HG02571 (cell line): ENCODE measurements around the gene TPSB2.

Source experiments
- ATAC-seq: cut with Tn5 transposase; IDR thresholded peaks from one replicate; pipeline ENCODE4 v1.9.1; 2021; ENCODE audit warnings: mild to moderate bottlenecking, moderate library complexity; ENCODE audit not compliant: unreplicated experiment

The TPSB2 gene

DNA sequence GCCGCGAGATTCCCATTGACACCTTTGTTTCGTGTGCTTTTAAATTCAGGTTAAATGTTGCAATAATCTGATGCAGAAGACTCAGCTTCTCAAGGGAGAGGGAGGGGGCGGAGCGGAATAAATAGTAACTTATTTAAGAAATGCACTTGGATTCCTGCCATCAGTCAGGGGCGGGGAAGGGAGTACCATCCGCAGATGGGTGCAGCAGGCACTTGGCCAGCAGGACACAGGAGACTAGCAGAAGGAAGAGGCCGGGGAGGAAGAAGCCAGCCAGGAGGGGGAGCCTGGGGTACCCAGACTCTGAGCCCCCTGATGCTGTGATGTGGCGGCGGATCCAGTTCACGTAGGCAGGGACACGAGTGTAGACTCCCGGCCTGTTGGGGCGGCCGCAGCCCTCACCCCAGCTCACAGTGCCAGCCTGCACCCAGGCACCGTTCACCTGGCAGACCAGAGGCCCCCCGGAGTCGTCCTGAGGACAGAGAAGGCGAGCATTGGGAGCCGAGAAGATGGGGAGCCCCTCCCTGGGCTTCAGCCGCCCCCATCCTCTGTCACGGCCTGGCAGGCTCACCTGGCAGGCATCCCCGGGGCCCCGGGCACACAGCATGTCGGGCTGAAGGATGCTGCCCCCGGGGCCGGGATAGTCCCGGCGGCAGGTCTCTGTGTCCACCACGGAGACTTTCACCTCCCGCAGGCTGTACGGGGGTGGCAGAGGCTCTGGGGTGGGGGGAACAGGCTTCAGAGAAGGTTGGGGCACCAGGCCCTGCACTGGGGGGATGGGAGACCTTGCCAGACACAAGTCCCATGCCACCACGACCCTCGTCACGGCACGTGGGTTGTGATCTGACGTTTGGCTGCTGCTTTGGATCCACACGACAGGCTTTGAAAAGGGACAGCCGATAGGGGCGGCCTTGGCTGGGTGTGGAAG lies 8.1 kb downstream of the TPSB2 start:
- no peak for ATAC-seq

- no peak for ATAC-seq
Measured at GRCh38 chr16:1220841-1221627, 8.9 kb downstream of the TPSB2 start.

DNA sequence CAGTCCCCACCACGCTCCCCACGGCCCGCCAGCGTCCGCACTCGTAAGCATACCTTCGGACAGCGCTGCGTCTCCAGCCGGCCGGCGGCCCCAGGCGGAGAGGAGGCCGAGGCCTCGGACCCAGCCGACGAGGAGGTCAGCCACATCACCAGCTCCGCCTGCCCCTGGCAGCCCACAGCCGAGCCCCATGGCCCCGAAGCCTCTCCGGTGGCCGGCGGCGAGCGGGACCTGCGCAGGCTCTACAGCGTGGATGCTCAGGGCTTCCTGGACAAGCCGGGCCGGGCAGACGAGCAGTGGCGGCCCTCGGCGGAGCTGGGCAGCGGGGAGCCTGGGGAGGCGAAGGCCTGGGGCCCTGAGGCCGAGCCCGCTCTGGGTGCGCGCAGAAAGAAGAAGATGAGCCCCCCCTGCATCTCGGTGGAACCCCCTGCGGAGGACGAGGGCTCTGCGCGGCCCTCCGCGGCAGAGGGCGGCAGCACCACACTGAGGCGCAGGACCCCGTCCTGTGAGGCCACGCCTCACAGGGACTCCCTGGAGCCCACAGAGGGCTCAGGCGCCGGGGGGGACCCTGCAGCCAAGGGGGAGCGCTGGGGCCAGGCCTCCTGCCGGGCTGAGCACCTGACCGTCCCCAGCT lies 9.8 kb downstream of the TPSB2 start:
- ATAC-seq = no peak

- no peak for ATAC-seq
Measured at GRCh38 chr16:1218930-1219611, 10.9 kb downstream of the TPSB2 start.

- no peak for ATAC-seq
Measured at GRCh38 chr16:1218061-1218929, 11.7 kb downstream of the TPSB2 start.

DNA sequence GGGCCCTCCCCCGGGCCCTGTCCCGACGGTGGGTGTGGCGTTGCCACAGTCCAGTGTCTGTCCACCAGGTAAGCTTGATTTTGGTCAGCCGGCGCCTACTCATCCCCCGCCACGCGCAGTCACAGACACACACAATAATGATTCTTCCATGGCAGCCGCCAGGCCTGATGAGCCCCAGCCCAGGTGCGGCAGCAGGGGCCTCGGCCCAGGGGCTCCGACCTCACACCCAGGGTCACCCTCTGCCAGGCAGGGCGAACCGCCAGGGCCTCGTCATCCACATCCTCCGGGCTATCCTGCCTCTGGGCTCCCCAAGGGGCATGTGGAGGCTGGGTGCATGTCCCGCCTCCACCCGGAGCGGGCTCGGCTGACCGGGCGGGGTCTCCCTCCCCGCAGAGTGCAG lies 12.5 kb downstream of the TPSB2 start:
- ATAC-seq = no peak

DNA sequence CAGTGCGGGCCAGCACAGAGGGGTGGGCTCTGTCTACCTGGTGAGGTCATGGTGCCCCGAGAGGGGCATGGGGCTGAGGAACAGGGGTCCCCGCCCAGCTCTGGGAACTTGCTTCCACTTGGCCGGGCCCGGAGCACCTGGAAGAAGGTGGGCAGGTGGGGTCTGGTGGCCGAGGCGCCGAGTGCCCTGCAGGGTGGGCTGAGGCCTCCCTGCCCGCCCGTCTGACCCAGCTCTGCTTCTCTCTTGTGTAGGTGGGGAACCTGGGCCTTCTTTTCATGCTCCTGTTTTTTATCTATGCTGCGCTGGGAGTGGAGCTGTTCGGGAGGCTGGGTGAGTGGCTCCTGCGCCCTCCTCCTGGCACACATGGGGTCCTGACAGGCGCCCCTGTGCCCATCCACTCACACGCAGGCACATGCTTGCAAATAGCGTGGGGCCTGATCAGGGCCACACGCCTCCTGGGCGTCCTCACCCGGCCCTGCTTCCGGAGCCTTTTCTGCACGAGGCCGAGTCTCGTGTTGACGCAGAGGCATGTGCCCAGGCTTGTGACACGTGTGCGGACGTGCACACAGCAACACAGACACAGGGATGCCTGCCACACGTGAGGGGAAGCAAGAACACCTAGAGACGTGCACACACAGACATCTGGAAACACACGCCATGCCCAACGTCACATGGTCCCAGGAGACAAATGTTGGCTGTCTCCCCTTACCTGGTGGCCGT lies 13.1 kb downstream of the TPSB2 start:
- no peak for ATAC-seq

DNA sequence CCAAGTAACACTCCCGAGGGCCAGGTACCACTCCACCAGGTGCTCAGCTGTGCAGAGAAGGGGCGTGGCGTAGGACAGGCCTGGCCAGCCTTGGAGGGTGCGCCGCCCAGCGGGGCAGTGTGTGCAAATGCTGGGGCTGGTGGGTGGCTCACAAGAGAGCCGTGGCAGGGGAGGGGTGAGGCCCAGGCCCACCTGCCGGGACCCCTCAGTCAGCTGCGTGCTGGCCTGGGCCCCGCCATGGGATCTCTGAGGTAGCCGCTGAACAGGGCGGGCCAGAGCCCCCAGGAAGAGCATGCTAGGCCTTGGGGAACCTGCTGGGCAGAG lies 13.7 kb downstream of the TPSB2 start:
- no peak for ATAC-seq

- no peak for ATAC-seq
Measured at GRCh38 chr16:1215574-1216295, 14.2 kb downstream of the TPSB2 start.

- ATAC-seq = no peak
Measured at GRCh38 chr16:1214719-1215118, 15.3 kb downstream of the TPSB2 start.

DNA sequence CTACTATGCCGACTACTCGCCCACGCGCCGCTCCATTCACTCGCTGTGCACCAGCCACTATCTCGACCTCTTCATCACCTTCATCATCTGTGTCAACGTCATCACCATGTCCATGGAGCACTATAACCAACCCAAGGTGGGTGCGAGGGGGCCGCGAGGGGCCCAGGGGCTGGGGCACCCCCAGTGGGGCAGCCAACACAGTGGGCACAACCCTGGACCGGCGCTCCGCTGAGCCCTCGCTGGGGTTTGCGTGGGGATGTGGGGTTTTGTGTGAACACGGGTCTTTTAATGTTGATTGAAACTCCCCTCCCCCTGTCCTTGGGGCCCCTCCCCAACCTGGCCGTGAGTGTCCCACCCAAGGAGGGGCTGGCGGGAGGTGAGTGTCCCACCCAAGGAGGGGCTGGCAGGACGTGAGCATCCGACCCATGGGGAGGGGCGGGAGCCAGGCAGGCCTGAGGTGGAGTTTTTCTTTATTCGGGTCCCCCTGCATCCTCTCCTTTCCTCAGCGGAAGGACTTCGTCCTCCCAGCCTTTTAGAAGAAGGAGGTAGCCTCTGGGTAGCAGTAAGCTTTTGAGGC lies 16.1 kb downstream of the TPSB2 start:
- no peak for ATAC-seq

DNA sequence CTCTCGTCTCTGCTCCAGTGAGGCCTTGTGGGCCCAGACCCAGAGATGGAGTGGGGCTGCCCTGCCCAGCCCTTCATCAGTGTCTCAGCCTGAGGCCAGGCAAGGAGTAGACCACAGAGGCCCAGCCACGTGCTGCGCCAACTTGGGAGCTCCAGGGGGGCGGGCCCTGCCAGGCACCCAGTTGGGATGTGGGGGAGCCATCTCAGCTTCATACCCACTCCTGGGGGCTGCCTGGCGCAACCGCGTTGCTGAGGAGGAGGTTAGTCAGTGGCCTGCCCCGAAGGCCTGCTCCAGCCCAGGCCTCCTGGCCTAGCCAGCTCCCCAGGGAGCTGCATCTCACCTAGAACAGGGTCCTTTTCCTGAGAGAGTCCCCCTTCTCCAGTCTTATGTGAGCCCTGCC lies 16.8 kb downstream of the TPSB2 start:
- ATAC-seq = no peak

DNA sequence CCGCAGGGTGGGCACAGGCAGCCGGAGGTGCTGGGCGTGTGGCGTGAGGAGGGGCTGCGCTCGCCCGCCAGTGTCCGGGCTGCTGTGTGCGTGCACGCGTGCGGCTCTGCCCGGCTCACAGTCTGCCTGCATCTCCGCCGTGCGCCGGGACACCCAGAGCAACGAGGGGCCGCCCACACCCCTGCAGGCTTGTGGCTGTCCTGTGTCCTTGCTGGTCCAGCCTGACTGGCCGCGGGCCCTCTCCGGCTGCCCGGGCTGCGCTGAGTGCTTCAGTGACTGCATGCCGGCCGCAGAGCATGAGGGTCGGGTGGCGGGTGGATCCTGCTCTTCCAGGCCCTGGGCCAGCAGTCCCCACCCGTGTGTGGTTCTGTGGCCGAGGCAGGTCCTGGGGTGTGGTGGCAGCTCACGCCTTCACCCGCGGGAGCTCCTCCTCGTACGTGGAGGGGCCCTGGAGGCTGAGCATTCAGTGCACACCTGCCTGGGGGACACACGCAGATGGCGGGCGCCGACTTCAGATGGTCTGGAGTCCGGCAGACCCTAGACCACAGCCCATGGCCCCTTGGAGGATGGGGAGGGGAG lies 17.3 kb downstream of the TPSB2 start:
- no peak for ATAC-seq

DNA sequence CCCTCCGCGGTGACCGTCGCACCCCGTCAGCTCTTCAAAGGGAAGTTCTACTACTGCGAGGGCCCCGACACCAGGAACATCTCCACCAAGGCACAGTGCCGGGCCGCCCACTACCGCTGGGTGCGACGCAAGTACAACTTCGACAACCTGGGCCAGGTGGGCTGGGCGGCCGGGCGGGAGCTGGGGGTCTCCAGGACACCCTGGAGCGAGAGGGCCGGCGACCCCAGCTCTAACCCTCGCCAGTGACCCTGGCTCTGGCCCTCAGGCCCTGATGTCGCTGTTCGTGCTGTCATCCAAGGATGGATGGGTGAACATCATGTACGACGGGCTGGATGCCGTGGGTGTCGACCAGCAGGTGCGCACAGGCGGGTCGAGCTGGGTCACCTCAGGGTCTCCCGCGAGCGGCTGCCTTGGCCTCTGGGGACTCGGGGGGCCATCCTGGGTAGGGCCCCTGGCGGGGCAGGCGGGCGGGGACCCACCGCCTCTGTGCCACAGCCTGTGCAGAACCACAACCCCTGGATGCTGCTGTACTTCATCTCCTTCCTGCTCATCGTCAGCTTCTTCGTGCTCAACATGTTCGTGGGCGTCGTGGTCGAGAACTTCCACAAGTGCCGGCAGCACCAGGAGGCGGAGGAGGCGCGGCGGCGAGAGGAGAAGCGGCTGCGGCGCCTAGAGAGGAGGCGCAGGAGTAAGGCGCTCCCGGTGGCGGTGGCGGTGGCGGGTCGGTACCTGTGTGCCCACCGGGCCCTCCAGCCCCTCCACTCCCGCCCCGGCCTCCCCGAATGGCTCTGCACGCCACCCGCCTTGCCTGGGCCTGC lies 18.3 kb downstream of the TPSB2 start:
- no peak for ATAC-seq

DNA sequence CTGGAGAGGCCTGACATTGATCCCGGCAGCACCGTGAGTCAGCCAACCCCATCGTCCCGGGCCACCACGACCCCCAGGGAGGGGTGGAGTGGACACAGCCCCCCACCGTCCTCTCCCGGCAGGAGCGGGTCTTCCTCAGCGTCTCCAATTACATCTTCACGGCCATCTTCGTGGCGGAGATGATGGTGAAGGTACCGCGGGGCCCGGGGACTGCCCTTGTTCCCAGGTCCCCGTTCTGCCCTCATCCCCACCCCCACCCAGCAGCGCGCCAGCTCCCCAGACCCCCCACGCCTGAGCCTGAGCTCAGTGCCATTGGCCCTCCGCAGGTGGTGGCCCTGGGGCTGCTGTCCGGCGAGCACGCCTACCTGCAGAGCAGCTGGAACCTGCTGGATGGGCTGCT lies 19.5 kb downstream of the TPSB2 start:
- no peak for ATAC-seq

GRCh38 chr16:1209081-1209480 lies 20.9 kb downstream of the TPSB2 start:
- no peak for ATAC-seq

- no peak for ATAC-seq
Measured at GRCh38 chr16:1208239-1208830, 21.6 kb downstream of the TPSB2 start.
